K562 (cell line): ENCODE results near the gene RNF213. TPM values are rescaled to one million over a fixed set of nuclear protein-coding genes. Genes with fewer than 3 reads are reported as not detected.

ENCODE experiments used
- BRCA1 ChIP-seq, 2 experiments: fragments of 450-650 bp in 1 of 2; sonication (generic) in 1 of 2; formaldehyde crosslinking in 1 of 2; IDR thresholded peaks; 2 replicates each; pipeline versions ENCODE4 v1.5.0 to v1.6.1; 2017 to 2020; ENCODE audit warnings: mild to moderate bottlenecking in 1 of 2, missing genetic modification reagents in 1 of 2
- FOXP1 ChIP-seq: sonication (generic); formaldehyde crosslinking; IDR thresholded peaks from 2 replicates; pipeline ENCODE4 v1.8.0; 2022; ENCODE audit warnings: mild to moderate bottlenecking, missing genetic modification reagents
- MED1 ChIP-seq: sonication (generic); formaldehyde crosslinking; IDR thresholded peaks from 2 replicates; pipeline ENCODE4 v1.8.1; 2023; ENCODE audit warnings: missing genetic modification reagents, borderline replicate concordance
- NCOR1 ChIP-seq: fragments of 450-650 bp; IDR thresholded peaks from 2 replicates; pipeline ENCODE4 v1.6.1; 2016; ENCODE audit warnings: mild to moderate bottlenecking, moderate library complexity
- NR1H2 ChIP-seq: sonication (generic); formaldehyde crosslinking; IDR thresholded peaks from 2 replicates; pipeline ENCODE4 v1.4.0; 2020; ENCODE audit warnings: mild to moderate bottlenecking, missing genetic modification reagents
- PPARD ChIP-seq: fragments of 250-450 bp; sonication (Bioruptor Pico); IDR thresholded peaks from 2 replicates; pipeline ENCODE4 v1.8.0; 2022; ENCODE audit warnings: inconsistent platforms, mild to moderate bottlenecking, moderate library complexity
- SMAD3 ChIP-seq: fragments of 450-650 bp; formaldehyde crosslinking; conservative IDR thresholded peaks from 2 replicates; pipeline ENCODE4 v1.4.0; 2020; ENCODE audit warnings: mild to moderate bottlenecking
- SOX6 ChIP-seq: fragments of 450-650 bp; IDR thresholded peaks from 2 replicates; pipeline ENCODE4 v1.6.1; 2014; ENCODE audit warnings: mild to moderate bottlenecking
- SRF ChIP-seq, 2 experiments: fragments of 250-450, 450-650 bp in 1 of 2; sonication (Bioruptor Pico) in 1 of 2; sonication (generic) in 1 of 2; formaldehyde crosslinking; IDR thresholded peaks; 2 replicates each; pipeline versions ENCODE4 v1.5.0 to v1.5.1; 2020 to 2022; ENCODE audit warnings: mild to moderate bottlenecking in 1 of 2, missing genetic modification reagents in 1 of 2
- STAG1 ChIP-seq: sonication (generic); formaldehyde crosslinking; IDR thresholded peaks from 2 replicates; pipeline ENCODE4 v1.5.0; 2020; ENCODE audit warnings: missing genetic modification reagents, borderline replicate concordance
- SUPT5H ChIP-seq: fragments of 450-650 bp; IDR thresholded peaks from 2 replicates; pipeline ENCODE4 v1.6.1; 2016
- THRAP3 ChIP-seq: fragments of 450-650 bp; IDR thresholded peaks from 2 replicates; pipeline ENCODE4 v1.6.1; 2016; ENCODE audit warnings: mild to moderate bottlenecking, inconsistent platforms, borderline replicate concordance
- TSC22D4 ChIP-seq: fragments of 450-650 bp; IDR thresholded peaks from 2 replicates; pipeline ENCODE4 v1.6.1; 2016; ENCODE audit warnings: missing genetic modification characterization, missing biosample characterization, control low read depth
- ZNF766 ChIP-seq: fragments of 200-800 bp; sonication (Bioruptor generic); conservative IDR thresholded peaks from 2 replicates; pipeline ENCODE4 v1.6.1; 2016; ENCODE audit warnings: missing genetic modification characterization, missing compliant biosample characterization
- ZSCAN29 ChIP-seq: fragments of 450-650 bp; IDR thresholded peaks from 2 replicates; pipeline ENCODE4 v1.6.1; 2017
- polyA plus RNA-seq, 8 experiments: library from polyadenylated mRNA; depleted of rRNA in 4 of 8; stranded (reverse) in 5 of 8; unstranded in 3 of 8; fragments of >200 nt; fragmentation: Nextera tagmentation in 2 of 8; fragmentation: Illumina TruSeq in 1 of 8; extraction: Ambion mirVana in 2 of 8; extraction: Trizol in 1 of 8; gene quantifications; 2 replicates each; pipeline versions ENCODE4 v1.2.1 to v1.2.3, GENCODE V29; 2011 to 2014; ENCODE audit warnings: inconsistent platforms in 1 of 8, missing spikeins in 1 of 8
- total RNA-seq, 7 experiments: library from RNA; depleted of rRNA in 6 of 7; stranded (reverse); fragments of >200 nt in 6 of 7; fragmentation: Illumina TruSeq in 2 of 7; extraction: Trizol in 2 of 7; gene quantifications; 2 replicates each; pipeline versions ENCODE4 v1.2.1 to v1.2.3, GENCODE V29; 2011 to 2021; ENCODE audit warnings: low replicate concordance in 1 of 7
- TF ChIP-seq, protein P1 (sequence below), 3 experiments: fragments of 200-800 bp in 1 of 3; fragments of 250-450 bp in 1 of 3; fragments of 450-650 bp in 1 of 3; sonication (Bioruptor Pico) in 1 of 3; sonication (Bioruptor generic) in 1 of 3; formaldehyde crosslinking in 1 of 3; IDR thresholded peaks; 2 replicates each; pipeline versions ENCODE4 v1.6.1 to v1.8.0; 2016 to 2022; ENCODE audit warnings: mild to moderate bottlenecking in 2 of 3, missing genetic modification characterization in 2 of 3, missing compliant biosample characterization in 1 of 3, moderate library complexity in 1 of 3
- TF ChIP-seq, protein P2 (sequence below): fragments of 250-450 bp; sonication (Bioruptor Pico); IDR thresholded peaks from 2 replicates; pipeline ENCODE4 v1.9.0; 2021; ENCODE audit warnings: mild to moderate bottlenecking
- TF ChIP-seq, protein P3 (sequence below): sonication (generic); formaldehyde crosslinking; IDR thresholded peaks from 2 replicates; pipeline ENCODE4 v1.8.1; 2023; ENCODE audit warnings: mild to moderate bottlenecking, missing genetic modification reagents
- TF ChIP-seq, protein P4 (sequence below), 2 experiments: IDR thresholded peaks; 2 replicates each; pipeline ENCODE4 v1.6.1; 2012; ENCODE audit warnings: improper control_type of control experiment in 2 of 2, low read depth in 2 of 2, low read length in 2 of 2, borderline replicate concordance in 1 of 2

RNF213 gene
- total and polyA plus RNA-seq, 9 of the 15 experiments (the other 6 are each of a cell fraction or from before 2014, with no cell fraction given) = 5.3 to 33.6 (median 17.9) TPM

DNA sequence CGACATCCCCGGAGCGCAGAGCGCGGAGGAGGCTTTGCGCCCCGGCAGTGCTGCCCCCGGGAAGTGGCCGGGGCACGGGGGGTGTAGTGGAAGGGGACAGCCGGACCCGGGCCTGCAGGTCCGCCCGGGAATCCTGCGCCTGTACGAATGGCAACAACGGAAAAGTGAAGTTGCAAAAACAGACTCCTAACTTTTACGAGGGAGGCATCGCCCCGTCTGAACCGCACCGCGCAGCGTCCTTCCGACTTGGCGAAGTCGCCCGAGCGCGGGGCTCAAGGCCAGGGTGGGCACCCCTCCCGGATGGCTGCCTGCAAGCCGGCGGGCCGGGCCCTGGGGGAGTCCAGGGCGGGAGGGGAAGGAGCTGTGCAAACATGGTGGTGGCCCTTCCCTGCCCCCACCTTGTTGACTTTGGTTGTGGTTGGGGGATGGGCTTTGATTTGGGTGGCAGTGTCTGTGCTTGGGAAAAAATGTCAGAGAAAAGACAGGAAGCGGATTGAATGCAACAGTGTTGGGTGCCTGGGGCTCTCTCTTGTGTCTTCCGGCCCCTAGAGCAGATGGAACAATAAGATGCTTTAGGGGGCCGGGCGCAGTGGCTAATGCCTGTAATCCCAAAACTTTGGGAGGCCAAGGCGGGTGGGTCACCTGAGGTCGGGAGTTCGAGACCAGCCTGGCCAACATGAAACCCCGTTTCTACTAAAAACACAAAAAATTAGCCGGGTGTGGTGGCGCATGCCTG lies 675 bp downstream of the RNF213 start (continued):
- TF ChIP-seq, protein P1, sequence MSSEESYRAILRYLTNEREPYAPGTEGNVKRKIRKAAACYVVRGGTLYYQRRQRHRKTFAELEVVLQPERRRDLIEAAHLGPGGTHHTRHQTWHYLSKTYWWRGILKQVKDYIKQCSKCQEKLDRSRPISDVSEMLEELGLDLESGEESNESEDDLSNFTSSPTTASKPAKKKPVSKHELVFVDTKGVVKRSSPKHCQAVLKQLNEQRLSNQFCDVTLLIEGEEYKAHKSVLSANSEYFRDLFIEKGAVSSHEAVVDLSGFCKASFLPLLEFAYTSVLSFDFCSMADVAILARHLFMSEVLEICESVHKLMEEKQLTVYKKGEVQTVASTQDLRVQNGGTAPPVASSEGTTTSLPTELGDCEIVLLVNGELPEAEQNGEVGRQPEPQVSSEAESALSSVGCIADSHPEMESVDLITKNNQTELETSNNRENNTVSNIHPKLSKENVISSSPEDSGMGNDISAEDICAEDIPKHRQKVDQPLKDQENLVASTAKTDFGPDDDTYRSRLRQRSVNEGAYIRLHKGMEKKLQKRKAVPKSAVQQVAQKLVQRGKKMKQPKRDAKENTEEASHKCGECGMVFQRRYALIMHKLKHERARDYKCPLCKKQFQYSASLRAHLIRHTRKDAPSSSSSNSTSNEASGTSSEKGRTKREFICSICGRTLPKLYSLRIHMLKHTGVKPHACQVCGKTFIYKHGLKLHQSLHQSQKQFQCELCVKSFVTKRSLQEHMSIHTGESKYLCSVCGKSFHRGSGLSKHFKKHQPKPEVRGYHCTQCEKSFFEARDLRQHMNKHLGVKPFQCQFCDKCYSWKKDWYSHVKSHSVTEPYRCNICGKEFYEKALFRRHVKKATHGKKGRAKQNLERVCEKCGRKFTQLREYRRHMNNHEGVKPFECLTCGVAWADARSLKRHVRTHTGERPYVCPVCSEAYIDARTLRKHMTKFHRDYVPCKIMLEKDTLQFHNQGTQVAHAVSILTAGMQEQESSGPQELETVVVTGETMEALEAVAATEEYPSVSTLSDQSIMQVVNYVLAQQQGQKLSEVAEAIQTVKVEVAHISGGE (CRISPR knock-in tag; IDR thresholded peaks at IDR 0.05) = no peak
- TF ChIP-seq MED1 (CRISPR knock-in tag) (no peak), STAG1 (CRISPR knock-in tag) (no peak), NCOR1 (no peak), NR1H2 (CRISPR knock-in tag) (no peak), PPARD (no peak), BRCA1 (IDR thresholded peaks at IDR 0.05) (no peak), BRCA1 (CRISPR knock-in tag; IDR thresholded peaks at IDR 0.05) (no peak), ZSCAN29 (no peak), ZNF766 (no peak), SMAD3 (no peak), SRF (CRISPR knock-in tag; IDR thresholded peaks at IDR 0.05) (no peak), THRAP3 (no peak), TSC22D4 (tag) (no peak), SOX6 (no peak), SUPT5H (0 out of 2 replicates have a peak, but pooled peaks have one; percentile 24), FOXP1 (CRISPR knock-in tag) (no peak)
- TF ChIP-seq, protein P2, sequence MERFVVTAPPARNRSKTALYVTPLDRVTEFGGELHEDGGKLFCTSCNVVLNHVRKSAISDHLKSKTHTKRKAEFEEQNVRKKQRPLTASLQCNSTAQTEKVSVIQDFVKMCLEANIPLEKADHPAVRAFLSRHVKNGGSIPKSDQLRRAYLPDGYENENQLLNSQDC (CRISPR knock-in tag) = no peak
- TF ChIP-seq, protein P3, sequence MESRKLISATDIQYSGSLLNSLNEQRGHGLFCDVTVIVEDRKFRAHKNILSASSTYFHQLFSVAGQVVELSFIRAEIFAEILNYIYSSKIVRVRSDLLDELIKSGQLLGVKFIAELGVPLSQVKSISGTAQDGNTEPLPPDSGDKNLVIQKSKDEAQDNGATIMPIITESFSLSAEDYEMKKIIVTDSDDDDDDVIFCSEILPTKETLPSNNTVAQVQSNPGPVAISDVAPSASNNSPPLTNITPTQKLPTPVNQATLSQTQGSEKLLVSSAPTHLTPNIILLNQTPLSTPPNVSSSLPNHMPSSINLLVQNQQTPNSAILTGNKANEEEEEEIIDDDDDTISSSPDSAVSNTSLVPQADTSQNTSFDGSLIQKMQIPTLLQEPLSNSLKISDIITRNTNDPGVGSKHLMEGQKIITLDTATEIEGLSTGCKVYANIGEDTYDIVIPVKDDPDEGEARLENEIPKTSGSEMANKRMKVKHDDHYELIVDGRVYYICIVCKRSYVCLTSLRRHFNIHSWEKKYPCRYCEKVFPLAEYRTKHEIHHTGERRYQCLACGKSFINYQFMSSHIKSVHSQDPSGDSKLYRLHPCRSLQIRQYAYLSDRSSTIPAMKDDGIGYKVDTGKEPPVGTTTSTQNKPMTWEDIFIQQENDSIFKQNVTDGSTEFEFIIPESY = no peak
- TF ChIP-seq, protein P4, sequence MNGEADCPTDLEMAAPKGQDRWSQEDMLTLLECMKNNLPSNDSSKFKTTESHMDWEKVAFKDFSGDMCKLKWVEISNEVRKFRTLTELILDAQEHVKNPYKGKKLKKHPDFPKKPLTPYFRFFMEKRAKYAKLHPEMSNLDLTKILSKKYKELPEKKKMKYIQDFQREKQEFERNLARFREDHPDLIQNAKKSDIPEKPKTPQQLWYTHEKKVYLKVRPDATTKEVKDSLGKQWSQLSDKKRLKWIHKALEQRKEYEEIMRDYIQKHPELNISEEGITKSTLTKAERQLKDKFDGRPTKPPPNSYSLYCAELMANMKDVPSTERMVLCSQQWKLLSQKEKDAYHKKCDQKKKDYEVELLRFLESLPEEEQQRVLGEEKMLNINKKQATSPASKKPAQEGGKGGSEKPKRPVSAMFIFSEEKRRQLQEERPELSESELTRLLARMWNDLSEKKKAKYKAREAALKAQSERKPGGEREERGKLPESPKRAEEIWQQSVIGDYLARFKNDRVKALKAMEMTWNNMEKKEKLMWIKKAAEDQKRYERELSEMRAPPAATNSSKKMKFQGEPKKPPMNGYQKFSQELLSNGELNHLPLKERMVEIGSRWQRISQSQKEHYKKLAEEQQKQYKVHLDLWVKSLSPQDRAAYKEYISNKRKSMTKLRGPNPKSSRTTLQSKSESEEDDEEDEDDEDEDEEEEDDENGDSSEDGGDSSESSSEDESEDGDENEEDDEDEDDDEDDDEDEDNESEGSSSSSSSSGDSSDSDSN (IDR thresholded peaks at IDR 0.05; ENCODE audit: borderline replicate concordance in 1 of 2, low read depth in 2 of 2, low read length in 2 of 2) = peak; percentile 28 to 59; a peak in 1 of 4 replicates
